Hepatocyte (in vitro differentiated cells): Measurements from ENCODE around the gene RUNX3.
"Not testable (repeated sequence)": the region's sequence is repeated elsewhere in the genome, so short reads cannot be mapped to it uniquely, and the experiment has no call there.

Experiments used
- CTCF ChIP-seq: fragments of 200-600 bp; sonication (generic); IDR thresholded peaks from 2 replicates; pipeline ENCODE4 v1.5.1; 2016; ENCODE audit warnings: antibody characterized with exemption, mild to moderate bottlenecking; ENCODE audit not compliant: poor library complexity
- EZH2 ChIP-seq: fragments of 200-600 bp; sonication (generic); IDR thresholded peaks from 2 replicates; pipeline ENCODE4 v1.6.1; 2016; ENCODE audit warnings: antibody characterized with exemption, mild to moderate bottlenecking, borderline replicate concordance
- EZH2phosphoT487 ChIP-seq: fragments of 200-600 bp; sonication (generic); IDR thresholded peaks from one replicate; pipeline ENCODE4 v1.6.1; 2018; ENCODE audit warnings: antibody characterized with exemption, mild to moderate bottlenecking, low read depth, moderate library complexity; ENCODE audit not compliant: unreplicated experiment, severe bottlenecking

DNA sequence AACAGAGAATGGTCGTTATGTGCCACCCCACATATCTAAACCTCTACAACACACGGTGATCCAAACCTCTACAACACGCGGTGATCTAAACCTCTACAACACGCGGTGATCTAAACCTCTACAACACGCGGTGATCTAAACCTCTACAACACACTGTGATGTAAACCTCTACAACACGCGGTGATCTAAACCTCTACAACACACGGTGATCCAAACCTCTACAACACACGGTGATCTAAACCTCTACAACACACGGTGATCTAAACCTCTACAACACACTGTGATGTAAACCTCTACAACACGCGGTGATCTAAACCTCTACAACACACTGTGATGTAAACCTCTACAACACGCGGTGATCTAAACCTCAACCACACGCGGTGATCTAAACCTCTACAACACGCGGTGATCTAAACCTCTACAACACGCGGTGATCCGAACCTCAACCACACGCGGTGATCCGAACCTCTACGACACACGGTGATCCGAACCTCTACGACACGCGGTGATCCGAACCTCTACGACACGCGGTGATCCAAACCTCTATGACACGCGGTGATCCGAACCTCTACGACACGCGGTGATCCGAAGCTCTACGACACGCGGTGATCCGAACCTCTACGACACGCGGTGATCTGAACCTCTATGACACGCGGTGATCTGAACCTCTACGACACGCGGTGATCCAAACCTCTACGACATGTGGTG is 22.3 kb downstream of the RUNX3 start:
- TF ChIP-seq CTCF, EZH2, EZH2phosphoT487: not testable (repeated sequence)
